GM19240 (cell line): ENCODE measurements around the gene HOXD8.

ENCODE experiments used
- DNase-seq: peaks from one replicate; pipeline ENCODE4 v3.0.0; 2011; ENCODE audit warnings: low spot score; ENCODE audit not compliant: insufficient read length

The HOXD8 gene

GRCh38 chr2:176102309-176102866 lies 27.1 kb upstream of the HOXD8 start:
- DNase-seq: no peak

- DNase-seq: no peak
Observed at GRCh38 chr2:176103194-176103593, 26.3 kb upstream of the HOXD8 start.

- DNase-seq: no peak
Observed at GRCh38 chr2:176103742-176104315, 25.7 kb upstream of the HOXD8 start.

- no peak for DNase-seq
Observed at GRCh38 chr2:176104316-176105077, 25.0 kb upstream of the HOXD8 start.

- no peak for DNase-seq
Observed at GRCh38 chr2:176105078-176105729, 24.3 kb upstream of the HOXD8 start.

GRCh38 chr2:176105730-176106580 lies 23.6 kb upstream of the HOXD8 start:
- no peak for DNase-seq

- no peak for DNase-seq
Observed at GRCh38 chr2:176106581-176107539, 22.6 kb upstream of the HOXD8 start, which contains the start of gene HOXD11. TSS of gene HOXD11 (plus strand) at chr2:176107280. CDS start at chr2:176107356, 76 bp downstream.

- DNase-seq: no peak
Observed at GRCh38 chr2:176107731-176108181, 21.7 kb upstream of the HOXD8 start.

GRCh38 chr2:176109192-176109901 lies 20.2 kb upstream of the HOXD8 start:
- DNase-seq: no peak

- DNase-seq: no peak
Observed at GRCh38 chr2:176109946-176110345, 19.6 kb upstream of the HOXD8 start.

GRCh38 chr2:176110415-176111308 lies 18.8 kb upstream of the HOXD8 start:
- DNase-seq: no peak

- no peak for DNase-seq
Observed at GRCh38 chr2:176111309-176111663, 18.2 kb upstream of the HOXD8 start.

GRCh38 chr2:176111846-176112374 lies 17.6 kb upstream of the HOXD8 start:
- DNase-seq: no peak

GRCh38 chr2:176112375-176113302 lies 16.9 kb upstream of the HOXD8 start:
- DNase-seq: no peak

GRCh38 chr2:176114120-176114929 lies 15.2 kb upstream of the HOXD8 start:
- no peak for DNase-seq

- DNase-seq: no peak
Observed at GRCh38 chr2:176114930-176115625, 14.4 kb upstream of the HOXD8 start.
